HCT116 (cell line): ENCODE data around the gene PKHD1.

Experiments
- CEBPB ChIP-seq: IDR thresholded peaks from 2 replicates; pipeline ENCODE4 v1.6.1; 2012; ENCODE audit warnings: low read depth
- CTCF ChIP-seq, 3 experiments: fragments of 200-600 bp in 1 of 3; sonication (generic) in 1 of 3; IDR thresholded peaks in 2 of 3; conservative IDR thresholded peaks in 1 of 3; 2 replicates each; pipeline ENCODE4 v1.5.1; 2012 to 2017; ENCODE audit warnings: low read depth in 2 of 3, low read length in 2 of 3, antibody characterized with exemption in 1 of 3, borderline replicate concordance in 1 of 3, control low read depth in 1 of 3, mild to moderate bottlenecking in 1 of 3, mixed read lengths in 1 of 3, mixed run types in 1 of 3, moderate library complexity in 1 of 3; ENCODE audit not compliant: insufficient read depth in 1 of 3
- EZH2 ChIP-seq: fragments of 200-600 bp; sonication (generic); IDR thresholded peaks from 2 replicates; pipeline ENCODE4 v1.6.1; 2017; ENCODE audit warnings: antibody characterized with exemption, mixed run types
- MAX ChIP-seq: IDR thresholded peaks from 2 replicates; pipeline ENCODE4 v1.6.1; 2012
- POLR2A ChIP-seq: IDR thresholded peaks from 2 replicates; pipeline ENCODE4 v1.7.0; 2011; ENCODE audit warnings: borderline replicate concordance; ENCODE audit not compliant: insufficient read depth, insufficient read length; ENCODE audit errors: extremely low read depth
- POLR2AphosphoS5 ChIP-seq: IDR thresholded peaks from 2 replicates; pipeline ENCODE4 v1.6.1; 2011; ENCODE audit warnings: mild to moderate bottlenecking, low read depth, low read length, moderate library complexity
- REST ChIP-seq: IDR thresholded peaks from 2 replicates; pipeline ENCODE4 v1.6.1; 2012; ENCODE audit warnings: low read depth

GRCh38 chr6:51930602-51931001, 156.8 kb downstream of the PKHD1 start:
- no peak for TF ChIP-seq CTCF (IDR thresholded peaks at IDR 0.05 in 2 of 3, conservative IDR thresholded peaks at IDR 0.05 in 1 of 3; ENCODE audit: borderline replicate concordance in 1 of 3, insufficient read depth in 1 of 3, low read depth in 2 of 3, low read length in 2 of 3)
- TF ChIP-seq EZH2 = no peak
- no peak for TF ChIP-seq POLR2A
- TF ChIP-seq CEBPB = no peak
- TF ChIP-seq REST = no peak
- no peak for TF ChIP-seq MAX
- TF ChIP-seq POLR2AphosphoS5 = no peak
